Measurements from ENCODE around the gene HS6ST1.

HS6ST1 gene

DNA sequence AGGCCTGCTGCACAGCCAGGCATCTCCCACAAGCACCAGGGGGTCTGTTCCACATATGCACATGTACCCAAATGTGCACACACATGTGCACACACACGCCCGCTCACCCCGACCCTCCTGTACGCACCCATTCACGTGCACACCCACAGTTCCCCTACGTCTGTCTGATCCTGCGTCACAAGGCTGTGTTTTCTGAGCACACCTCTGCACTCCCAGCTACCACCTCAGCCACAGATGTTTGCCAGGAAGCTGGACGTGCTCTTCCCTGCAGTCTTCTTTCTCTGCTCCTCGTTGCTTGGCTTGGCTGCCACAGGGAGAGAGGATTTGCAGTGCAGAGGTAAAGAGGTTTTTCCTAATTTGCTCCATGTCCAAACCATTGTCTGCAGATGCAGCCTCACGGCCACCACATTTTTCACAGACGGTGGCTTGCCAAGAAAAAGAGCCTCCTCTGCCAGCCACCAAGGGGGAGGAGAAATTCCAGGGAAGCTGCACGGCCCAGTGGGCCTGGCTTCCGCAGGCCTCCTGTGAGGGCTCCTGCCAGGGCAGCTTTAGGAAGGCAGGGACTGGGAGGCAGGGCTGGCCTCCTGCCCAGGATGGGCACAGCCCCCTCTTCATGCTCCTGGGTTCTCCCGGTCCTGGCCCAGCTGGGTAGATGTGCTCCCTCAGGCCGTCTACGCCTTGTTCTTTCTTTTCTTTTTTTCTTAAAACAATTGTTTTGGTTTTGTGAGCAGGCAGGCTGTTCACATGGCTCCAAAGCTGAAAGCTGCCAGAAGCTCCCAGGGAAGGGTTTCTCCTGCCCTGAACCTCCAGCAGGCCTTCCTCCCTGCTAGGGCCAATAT is 29.3 kb upstream of the HS6ST1 start:
- DNase-seq (ENCODE audit: low read depth in 2 of 2), result no peak

DNA sequence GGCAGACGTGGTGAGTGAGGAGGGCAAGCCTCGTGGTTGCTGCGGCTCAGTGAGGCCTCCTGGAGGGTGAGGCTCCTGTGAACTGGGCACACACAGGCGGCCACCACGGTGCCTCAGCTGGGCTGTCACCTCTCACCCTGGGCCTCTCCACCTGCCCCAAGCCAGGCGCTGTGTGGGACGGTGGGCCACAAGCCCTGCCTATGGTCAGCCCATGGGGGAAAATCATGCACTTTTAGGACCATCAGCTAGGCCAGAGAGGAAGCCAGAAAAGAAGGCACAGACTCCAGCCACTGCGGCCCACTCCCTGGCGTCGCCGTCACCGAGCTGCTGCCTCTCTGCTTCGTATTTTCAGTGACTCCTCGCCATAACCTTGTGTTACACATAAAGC is 28.5 kb upstream of the HS6ST1 start:
- no peak for DNase-seq (ENCODE audit: low read depth in 2 of 2)

DNA sequence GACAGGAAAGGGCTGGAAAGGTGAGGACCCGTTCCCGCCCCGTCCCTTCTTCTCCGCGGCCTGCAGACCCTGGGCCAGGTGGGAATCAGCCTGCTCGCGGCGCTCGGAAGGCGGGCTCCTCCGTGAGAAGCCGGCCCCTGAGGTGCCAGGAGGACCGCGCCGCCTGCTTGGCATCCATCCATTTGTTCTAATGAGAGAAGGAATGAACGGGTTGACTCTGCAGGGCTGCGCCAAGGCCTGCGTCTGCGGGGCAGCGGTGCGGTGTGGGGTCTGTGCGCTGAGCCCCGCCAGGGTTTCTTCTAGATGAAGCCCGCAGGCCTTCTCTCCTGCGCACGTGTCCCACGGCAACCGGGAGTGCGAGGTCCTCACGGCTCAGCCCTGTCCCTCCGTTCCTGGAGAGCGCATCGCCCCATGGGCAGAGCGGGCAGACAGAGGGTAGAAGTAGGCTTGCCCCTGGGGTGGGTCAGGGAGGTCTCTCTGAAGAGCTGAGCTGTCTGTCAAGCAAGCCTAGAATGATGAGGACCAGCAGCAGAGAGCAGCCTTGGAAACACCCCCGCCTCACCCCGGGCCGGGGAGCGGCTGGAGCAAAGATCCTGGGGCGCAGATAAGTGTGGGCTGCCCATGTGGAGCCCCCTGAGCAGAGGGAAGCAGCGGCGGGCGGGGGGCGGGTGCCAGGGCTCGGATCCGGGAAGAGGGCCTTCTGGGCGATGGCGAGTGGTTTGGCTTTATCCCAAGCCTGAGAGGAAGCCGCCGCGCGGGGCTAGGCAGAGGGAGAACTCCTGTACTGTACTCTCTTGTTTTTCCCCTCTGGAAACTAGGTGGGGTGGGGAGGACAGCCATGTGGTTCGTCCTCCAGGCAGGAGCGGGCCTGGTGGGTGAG is 27.9 kb upstream of the HS6ST1 start:
- DNase-seq (ENCODE audit: low read depth in 2 of 2), result no peak

DNA sequence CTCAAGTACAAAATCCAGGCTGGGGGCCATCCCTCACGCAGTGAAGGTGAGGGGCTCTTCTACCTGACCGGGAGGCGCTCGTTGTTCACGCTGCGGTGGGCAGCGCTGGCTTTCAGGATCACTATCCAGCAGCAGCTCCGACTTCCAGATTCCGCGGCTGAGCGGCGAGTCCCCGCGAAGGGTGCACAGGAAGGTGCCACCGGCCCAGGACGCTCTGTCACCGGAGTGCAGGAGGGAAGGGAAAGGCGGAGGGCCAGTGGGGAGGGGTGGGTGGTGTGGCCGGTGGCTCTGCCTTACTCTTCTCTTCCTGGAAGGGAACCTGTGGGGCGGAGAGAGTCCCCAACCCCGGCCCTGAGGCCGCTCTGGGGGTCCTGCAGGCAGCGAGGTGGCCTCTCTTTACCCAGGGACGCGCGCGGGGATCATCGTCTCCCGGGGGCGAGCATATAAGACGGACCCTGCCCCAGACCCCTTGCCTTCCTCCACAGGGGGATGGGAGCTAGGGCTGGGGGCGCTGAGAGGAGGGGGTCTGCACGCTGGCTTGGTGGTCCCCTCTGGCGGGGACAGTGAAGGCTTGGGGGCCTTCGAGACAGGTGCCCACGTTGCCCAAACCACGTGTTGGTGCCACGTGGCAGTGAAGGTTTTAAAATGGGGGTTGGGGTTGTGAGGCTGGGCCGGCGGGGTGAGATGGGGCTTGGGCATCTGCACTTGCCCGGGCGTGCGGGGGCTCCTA is 26.9 kb upstream of the HS6ST1 start:
- DNase-seq (ENCODE audit: low read depth in 2 of 2), result no peak

DNA sequence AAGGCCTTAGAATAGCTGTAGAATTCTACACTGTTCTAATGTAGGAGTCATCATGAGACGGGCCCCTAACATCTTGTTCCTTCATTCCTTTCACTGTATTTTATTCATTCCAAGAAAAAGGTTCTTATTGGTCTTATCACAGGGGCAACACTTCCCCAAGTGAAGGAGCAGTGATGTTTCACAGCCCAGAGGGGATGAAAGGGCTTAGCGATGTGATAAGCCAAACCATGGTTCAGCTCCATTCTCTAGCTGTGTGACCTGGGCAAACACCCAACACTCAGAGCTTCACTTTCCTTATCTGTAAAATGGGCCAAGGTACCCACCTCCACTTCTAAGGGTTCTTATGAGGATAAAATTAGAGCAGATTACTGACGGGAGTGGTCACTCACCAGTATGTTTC is 25.4 kb upstream of the HS6ST1 start:
- DNase-seq (ENCODE audit: low read depth in 2 of 2), result no peak

DNA sequence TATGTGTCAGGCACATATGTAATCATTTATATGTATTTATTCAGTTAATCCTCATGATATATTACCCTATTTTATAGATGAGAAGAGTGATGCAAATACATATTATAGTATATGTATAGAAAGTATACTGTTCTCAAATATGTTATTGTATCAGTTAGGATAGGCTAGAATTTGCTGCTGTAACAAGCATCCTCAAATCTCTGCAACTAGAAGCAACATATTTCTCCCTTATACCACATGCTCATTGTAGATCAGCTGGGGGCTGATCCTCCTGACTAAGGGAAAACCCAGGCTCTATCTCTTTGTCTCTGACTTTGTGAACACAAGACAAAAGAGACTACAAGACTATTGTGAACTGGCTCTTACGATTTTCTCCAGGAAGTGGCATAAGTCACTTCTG is 24.8 kb upstream of the HS6ST1 start:
- DNase-seq (ENCODE audit: low read depth in 2 of 2), result no peak

DNA sequence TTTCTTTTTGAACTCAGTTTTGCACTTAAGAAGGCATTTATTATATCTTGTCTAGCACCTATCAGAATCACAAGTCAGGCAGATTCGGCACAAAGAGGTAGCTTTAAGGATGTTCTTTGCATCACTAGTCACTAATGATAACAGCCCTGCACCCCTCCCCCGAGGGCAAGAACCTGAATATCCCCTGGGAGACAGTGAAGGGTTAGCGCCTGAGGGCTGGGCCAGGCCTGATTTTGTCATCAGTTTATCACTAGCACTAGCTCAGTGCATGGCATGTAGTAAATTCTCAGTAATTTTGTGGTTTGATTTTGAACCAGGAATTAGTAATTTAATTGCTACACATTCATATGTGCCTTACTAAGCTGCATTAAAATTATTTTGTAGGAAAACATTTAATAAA is 23.9 kb upstream of the HS6ST1 start:
- no peak for DNase-seq (ENCODE audit: low read depth in 2 of 2)

DNA sequence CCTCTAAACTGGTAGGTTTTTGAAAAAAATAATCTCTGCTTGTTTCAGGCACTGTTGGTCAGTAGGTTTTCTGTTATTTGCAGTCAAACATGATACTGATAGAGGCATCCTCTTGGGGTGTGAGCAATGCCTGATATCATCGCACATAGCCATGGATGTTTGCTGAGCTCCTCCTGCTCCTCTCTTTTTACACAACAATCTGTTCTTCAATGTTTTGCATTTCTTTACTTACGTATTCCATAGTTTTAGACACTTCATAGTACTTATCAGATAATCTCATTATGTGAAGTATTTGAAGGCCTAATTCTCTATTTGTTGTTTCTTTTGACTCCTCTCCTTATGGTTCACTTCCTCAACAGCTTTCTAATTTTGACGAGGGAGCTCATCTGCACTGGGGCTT is 23.0 kb upstream of the HS6ST1 start:
- no peak for DNase-seq (ENCODE audit: low read depth in 2 of 2)

DNA sequence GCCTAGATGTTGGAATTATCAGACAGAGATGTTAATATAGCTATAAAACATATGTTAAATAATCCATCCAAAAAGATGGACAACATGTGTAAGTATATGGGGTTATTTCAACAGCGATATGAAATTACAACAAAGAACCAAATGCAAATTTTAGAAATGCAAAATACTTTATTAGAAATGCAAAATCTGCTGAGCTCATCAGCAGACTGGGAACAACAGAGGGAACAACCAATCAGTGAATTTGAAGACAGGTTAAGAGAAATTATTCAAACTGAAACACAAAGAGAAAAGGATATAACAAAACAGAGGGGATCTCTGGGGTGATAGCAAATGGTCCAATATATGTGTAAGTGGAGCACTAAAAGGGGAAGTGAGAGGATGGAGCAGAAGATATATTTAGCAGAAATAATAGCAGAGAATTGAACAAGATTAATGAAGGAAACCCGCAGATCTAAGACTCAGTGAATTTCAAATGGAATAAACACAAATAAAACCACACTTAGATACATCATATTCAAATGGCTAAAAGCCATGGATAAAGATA is 13.5 kb upstream of the HS6ST1 start:
- DNase-seq (ENCODE audit: low read depth in 2 of 2), result no peak

DNA sequence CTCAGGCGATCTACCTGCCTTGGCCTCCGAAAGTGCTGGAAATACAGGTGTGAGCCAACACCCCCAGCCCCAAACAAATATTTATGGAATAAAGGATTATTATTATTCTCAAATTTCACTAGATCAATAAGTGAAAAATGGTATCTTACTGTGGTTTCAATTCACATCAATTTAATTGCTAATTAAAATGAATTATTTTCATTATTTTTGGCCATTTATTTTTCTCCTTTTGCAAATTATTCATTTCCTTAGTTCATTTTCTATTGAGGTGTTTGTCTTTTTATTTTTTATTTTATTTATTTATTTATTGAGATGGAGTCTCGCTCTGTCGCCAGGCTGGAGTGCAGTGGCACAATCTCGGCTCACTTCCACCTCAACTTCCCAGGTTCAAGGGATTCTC is 11.9 kb upstream of the HS6ST1 start:
- DNase-seq (ENCODE audit: low read depth in 2 of 2), result no peak

DNA sequence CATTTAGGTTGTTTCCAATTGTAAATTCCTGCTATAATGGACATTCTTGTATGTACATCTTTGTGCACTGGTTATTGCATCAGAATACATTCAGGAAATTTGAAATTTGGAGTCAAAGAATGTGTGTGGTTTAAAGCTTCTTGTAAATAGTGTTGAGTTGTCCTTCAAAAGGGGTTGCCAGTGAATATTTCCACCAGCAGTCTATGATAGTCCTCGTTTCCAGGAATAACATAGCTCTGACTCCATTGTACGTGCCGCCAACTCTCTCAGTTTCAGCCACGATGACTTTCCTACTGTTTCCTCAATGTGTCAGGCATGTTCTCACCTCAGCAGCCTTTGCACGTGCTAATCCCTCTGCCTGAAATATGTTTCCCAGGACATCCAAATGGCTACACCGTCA is 10.9 kb upstream of the HS6ST1 start:
- DNase-seq (ENCODE audit: low read depth in 2 of 2), result no peak

DNA sequence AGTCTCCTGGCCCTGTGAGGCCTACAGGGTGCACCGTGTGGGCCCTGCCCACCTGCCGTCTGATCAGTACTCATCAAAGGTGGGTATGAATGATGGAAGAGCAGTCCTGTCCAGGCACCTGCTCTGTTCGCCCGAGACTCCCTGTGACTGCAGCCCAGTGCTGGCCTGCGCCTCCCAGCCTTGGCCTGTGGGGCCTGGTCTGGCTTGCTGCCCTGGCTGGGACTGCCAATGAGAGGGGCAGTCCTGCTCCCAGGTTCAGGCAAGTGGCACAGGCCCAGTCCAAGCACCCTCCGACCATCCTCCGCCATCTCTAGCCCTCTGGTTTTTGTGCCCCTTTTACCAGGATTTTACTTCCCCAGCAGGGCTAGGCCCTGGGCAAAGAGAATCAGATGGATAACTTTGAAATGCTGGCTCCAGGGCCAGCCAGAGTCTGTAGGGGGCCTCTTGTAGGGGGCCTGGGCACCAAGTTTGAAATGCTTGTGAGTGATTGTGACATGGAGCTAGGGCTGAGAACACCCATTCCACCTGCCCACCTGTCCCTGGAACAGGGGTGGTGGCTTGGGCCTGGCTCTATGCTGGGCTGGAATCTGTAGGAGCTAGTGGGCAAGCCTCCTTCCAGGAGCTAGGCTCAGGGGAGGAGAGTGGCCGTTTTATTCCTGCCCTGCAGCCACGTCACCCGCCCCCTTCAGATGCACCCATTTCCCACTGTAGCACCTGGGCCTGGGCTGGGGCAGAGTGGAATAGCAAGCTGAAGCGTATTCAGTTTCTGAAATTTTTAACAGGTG is 8.7 kb upstream of the HS6ST1 start:
- no peak for DNase-seq (ENCODE audit: low read depth in 2 of 2)

DNA sequence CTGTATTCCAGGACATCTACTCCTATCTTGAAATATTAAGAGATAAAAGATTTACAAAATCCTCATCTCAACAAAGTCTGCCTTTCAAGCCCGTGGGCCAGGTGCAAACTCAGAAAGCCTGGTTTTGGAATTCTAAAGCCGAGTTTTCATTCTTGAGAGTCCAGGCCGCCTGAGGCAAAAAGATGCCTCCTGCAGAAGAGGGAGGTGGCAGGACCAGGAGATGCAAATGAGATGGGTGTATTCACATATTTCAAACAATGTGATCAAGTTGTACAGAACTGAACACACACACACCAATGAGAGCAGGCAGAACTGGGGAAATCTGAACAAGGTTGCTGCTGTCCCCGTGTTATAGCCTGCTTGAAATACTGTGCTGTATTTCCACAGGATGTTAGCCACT is 7.7 kb upstream of the HS6ST1 start:
- DNase-seq (ENCODE audit: low read depth in 2 of 2), result no peak

DNA sequence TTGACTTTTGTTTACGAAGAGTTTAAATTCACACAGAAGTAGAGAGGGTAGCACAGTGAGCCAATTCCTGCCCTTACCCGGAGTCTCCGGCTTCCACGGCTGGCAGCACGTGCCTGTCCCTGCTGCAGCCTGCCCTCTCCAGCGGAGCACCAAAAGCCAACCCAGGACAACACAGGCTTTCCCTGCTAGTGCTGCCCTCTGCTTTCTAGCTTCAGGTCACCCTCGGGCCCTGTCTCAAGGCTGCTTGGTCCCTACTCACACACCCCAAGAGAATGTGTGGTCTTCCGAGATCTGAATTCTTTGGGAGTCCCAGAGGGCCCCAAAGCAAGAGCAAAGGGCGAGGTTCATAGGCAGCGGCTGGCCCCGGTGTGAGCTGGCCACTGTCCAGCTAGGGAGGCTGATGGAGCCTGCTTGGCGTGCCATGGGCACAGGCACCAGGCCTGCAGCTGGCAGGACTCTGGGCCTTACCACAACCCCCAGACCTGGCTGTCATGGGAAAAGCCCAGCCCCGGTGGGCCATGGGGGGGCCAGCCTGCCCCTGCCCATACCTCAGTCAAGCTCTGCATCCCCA is 7.0 kb upstream of the HS6ST1 start:
- DNase-seq (ENCODE audit: low read depth in 2 of 2), result no peak

DNA sequence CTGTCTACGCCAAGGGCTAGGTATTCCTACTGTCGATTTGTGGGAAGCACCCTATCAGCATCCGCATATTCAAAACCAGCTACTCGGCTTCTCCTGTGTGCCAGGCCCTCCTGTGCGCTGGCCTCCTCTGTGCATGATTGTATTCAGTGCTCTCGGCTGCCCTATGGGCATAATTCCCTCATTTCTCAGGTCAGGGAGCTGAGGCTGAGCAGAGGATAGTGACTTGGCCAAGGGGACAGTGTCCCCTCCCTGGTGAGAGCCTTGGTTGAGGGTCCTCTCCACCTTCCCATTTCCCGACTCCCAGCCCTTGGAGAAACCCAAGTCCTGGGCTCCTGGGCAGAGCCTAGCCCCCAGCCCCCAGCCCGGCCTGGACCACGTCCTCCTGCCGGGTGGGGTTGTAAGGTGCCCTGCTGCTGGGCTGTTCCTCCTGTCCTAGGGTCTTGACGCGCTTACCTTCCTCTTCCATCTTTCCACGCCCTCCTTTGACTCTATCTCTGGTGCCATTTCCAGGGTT is 6.3 kb upstream of the HS6ST1 start:
- no peak for DNase-seq (ENCODE audit: low read depth in 2 of 2)

DNA sequence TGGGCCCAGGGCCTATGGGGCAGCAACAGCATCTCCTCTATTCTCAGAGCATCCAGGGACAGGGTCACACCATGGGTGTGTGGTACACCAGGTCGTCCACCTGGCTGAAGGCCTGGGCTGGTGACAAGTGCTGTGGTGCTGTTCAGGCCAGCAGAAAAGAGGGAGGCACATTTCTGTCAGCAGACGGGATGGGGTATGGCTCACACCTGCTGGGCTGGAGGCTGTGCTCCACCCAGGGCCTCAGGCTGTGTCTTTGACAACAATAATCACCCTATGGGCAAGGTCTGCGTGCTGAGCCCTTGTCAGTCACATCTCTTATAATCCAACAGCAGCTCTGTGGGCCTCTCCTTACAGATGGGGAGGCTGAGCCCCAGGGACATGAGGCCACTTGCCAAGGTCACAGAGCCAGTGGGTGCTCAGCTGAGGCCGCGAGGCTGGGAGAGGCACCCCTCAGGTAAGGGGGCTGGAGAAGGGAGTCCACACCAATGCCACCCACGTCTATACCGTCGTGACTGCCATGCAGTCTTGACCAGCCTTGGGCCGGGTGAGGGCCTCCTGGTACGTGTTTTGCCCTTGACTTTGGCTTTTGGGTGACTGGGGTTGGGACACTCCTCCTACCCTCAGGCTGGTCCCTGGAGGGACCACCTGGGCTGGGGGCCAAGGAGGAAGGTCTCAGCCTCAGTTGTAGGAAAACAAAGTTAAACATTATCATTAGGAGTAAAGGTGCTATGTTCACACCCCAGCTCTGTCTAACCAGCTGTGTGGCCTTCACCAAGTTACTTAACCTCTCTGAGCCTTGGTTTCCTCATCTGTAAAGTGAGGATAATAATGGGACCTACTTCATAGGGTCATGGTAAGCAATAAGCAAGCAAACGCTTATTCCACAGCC is 5.6 kb upstream of the HS6ST1 start:
- no peak for DNase-seq (ENCODE audit: low read depth in 2 of 2)

DNA sequence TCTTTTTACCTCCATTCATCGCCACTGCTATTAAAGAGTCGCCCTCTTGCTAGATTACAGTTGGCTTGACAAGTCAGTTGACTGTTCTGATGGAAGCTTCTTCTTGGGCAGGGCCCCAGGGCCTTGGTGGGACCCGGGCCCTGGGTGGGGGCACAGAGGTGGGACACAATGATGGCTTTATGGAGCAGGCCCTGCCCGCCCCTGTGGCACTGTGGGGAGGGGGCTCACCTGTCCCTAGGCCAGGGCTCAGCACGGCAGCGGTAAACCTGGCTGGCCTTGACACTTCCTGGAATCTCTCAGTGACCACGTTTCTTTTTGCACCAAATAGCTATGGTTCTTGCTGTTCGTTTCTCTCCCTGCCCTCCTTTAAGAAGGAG is 4.9 kb upstream of the HS6ST1 start:
- no peak for DNase-seq (ENCODE audit: low read depth in 2 of 2)

DNA sequence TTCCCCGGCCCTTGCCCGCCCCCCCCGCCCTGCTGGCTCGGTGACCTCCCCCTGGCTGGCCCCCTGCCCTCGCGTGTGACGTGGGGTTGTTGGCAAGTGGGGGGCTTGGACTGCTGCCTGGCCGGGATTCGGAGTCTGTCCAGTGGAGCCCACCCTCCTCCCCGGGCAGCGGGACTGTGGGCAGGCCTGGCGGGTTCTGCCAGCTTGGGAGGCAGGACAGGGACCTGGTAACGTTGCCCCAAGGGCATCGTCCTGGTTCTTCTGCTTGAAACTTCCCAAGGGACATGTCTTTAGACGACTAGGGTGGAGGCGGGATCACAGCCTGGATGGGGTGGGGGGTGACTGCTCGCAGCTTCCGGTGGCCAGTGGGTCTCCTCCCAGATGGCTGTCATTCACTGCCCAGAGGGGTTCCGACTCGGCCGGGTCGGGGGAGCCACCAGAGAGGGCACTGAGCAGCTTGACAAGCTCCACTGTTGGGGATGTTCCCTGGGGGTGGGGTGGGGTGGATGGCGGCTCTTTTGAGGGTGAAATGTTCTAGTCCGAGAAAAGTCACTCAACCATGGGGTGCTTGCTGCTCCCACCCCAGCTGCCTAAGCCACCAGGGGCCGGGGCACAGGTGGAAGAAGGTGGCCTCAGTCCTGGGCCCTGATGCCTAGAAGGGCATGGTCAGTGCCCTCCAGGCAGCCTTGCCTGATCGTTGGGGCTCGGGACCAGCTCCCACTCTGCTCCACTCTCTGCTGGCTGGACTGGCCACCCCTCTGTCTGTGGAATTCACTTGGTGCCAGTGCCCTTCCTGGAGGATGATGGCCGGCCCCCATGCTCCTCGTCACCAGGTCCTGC is 4.3 kb upstream of the HS6ST1 start:
- no peak for DNase-seq (ENCODE audit: low read depth in 2 of 2)

Measured in stimulated activated CD4-positive, alpha-beta T cell treated with anti-CD3 and anti-CD28 coated beads, Interleukin-12 subunit alpha, Interleukin-12 subunit beta, amount 100 ng/mL, for 24 hours (primary cell).